Astrocyte of the spinal cord (primary cell): ENCODE data around the gene GPR160.
"Not testable (repeated sequence)": the region's sequence is repeated elsewhere in the genome, so short reads cannot be mapped to it uniquely, and the experiment has no call there.

Experiments
- DNase-seq: peaks from one replicate; pipeline ENCODE4 v3.0.0; 2011; ENCODE audit warnings: low read depth, low spot score
- H3K4me3 ChIP-seq: 2 replicates; pipeline ENCODE4 v1.5.1; 2011; ENCODE audit warnings: low read depth, mild to moderate bottlenecking, low read length, moderate library complexity
- CTCF ChIP-seq: IDR thresholded peaks from 2 replicates; pipeline ENCODE4 v1.5.1; 2012; ENCODE audit warnings: low read depth, mild to moderate bottlenecking, low read length, inconsistent platforms
- in situ Hi-C: cut with HindIII; loops from 2 replicates; pipeline ENCODE4 v1.10.0; 2017; ENCODE audit warnings: low sequenced_read_pairs

Gene GPR160

GRCh38 chr3:170007031-170007663 lies 30.6 kb upstream of the GPR160 start:
- in situ Hi-C loops = no loop called here
- peak; percentile 45 for DNase-seq
- no peak overlapping the region for H3K4me3 ChIP-seq
- no peak for TF ChIP-seq CTCF

GRCh38 chr3:170010498-170010897 lies 27.3 kb upstream of the GPR160 start:
- in situ Hi-C loops = no loop called here
- H3K4me3 ChIP-seq = no peak overlapping the region
- DNase-seq = no peak
- no peak for TF ChIP-seq CTCF

DNA sequence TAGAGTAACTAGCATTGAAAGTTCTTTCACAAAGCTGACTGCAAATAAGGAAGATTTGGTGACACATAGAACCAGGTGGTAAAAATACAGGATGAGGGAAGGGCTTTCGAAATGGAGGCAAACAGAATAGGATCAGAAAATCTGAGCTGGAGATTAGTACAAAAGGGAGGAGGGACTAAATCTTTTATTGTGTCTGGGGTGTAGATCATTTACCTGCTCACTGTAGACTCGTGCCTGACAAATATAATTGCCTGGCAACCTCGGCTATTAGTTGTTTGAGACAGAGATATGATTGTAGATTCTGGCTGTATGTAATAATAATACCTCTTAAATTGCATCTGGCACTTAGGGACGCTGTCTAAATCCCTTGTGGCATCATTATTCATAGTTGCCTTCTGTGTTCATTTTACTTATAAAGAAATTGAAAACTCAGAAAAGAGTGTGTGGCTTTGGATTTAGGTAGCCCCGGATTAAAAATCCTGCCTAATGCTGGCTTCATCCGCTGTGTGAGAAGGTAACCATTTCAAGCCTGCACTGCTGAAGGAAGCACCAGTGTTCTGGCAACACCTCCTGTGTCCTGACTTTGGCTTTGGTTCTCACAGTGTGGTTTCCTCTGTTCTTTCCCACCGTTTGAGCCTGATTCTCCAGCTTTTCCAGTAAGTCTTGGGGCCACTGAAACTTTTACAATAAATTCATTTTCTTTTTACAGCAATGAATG lies 25.0 kb upstream of the GPR160 start:
- in situ Hi-C loops = no loop called here
- H3K4me3 ChIP-seq = no peak overlapping the region
- DNase-seq = no peak
- no peak for TF ChIP-seq CTCF

DNA sequence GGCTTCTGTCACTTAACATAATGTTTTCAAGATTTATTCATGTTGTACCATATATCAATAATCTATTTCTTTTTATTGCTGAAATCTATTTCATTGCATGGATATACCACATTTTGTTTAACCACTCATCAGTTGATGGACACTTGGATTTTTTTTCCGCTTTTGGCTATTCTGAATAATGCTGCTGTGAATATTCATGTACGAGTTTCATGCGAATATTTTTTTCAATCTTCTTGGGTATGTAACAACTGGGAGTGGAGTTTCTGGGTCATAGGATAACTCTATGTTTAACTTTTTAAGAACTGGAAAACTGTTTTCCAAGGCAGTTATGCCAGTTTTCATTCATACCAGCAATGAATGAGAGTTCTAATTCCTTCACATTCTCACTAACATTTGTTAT lies 21.7 kb upstream of the GPR160 start:
- in situ Hi-C loops = no loop called here
- no peak for TF ChIP-seq CTCF
- H3K4me3 ChIP-seq = no peak overlapping the region
- no peak for DNase-seq

GRCh38 chr3:170019306-170019705 lies 18.5 kb upstream of the GPR160 start:
- in situ Hi-C loops, DNase-seq: not testable (repeated sequence)

GRCh38 chr3:170021083-170021482 lies 16.7 kb upstream of the GPR160 start:
- H3K4me3 ChIP-seq = no peak overlapping the region
- no peak for DNase-seq
- in situ Hi-C loops = no loop called here
- TF ChIP-seq CTCF = peak; percentile 15

More at GRCh38 chr3:170019306-170019705, 18.5 kb upstream of the GPR160 start:
- H3K4me3 ChIP-seq = not testable (repeated sequence)

GRCh38 chr3:170022336-170022735 lies 15.5 kb upstream of the GPR160 start:
- no peak for TF ChIP-seq CTCF
- in situ Hi-C loops = no loop called here
- no peak overlapping the region for H3K4me3 ChIP-seq
- no peak for DNase-seq
